Esophagus squamous epithelium (tissue), 4 donors: ENCODE measurements around the gene ADISSP.

Source experiments
- CTCF ChIP-seq, 6 experiments: fragments of 450-650 bp in 4 of 6; fragments of 200-600 bp in 2 of 6; sonication (generic) in 2 of 6; IDR thresholded peaks; one replicate each; pipeline ENCODE4 v1.5.1; 2016 to 2019; ENCODE audit warnings: antibody characterized with exemption in 6 of 6, mild to moderate bottlenecking in 4 of 6, moderate library complexity in 4 of 6
- POLR2A ChIP-seq, 4 donors: fragments of 450-650 bp; IDR thresholded peaks; one replicate each; pipeline ENCODE4 v1.6.1; 2017; ENCODE audit warnings: antibody characterized with exemption in 4 of 4, mild to moderate bottlenecking in 4 of 4, moderate library complexity in 3 of 4

- TF ChIP-seq CTCF (IDR thresholded peaks at IDR 0.05) (no peak), POLR2A (IDR thresholded peaks at IDR 0.05) (no peak)
Observed at GRCh38 chr20:3754276-3754630, 13.3 kb downstream of the ADISSP start.
